Fibroblast of lung (primary cell): ENCODE data around the gene TOPORS. TPM values are rescaled to one million over a fixed set of nuclear protein-coding genes. Genes with fewer than 3 reads are reported as not detected.

ENCODE experiments used
- DNase-seq, 2 donors: peaks; one replicate each; pipeline versions ENCODE4 v3.0.0 to v3.0.0-alpha.2; 2010; ENCODE audit warnings: low read depth in 2 of 2
- H2AFZ ChIP-seq: 2 replicates; pipeline ENCODE4 v1.5.1; 2012; ENCODE audit warnings: low read length, control low read depth, inconsistent platforms
- H3K27ac ChIP-seq: 2 replicates; pipeline ENCODE4 v1.5.1; 2011; ENCODE audit warnings: low read length, control low read depth; ENCODE audit not compliant: insufficient read depth
- H3K27me3 ChIP-seq: 2 replicates; pipeline ENCODE4 v1.5.1; 2011; ENCODE audit warnings: mild to moderate bottlenecking, low read length; ENCODE audit not compliant: control insufficient read depth, insufficient read depth
- H3K36me3 ChIP-seq: 2 replicates; pipeline ENCODE4 v1.5.1; 2011; ENCODE audit warnings: low read length; ENCODE audit not compliant: control insufficient read depth, insufficient read depth
- H3K4me1 ChIP-seq: 2 replicates; pipeline ENCODE4 v1.5.1; 2011; ENCODE audit warnings: low read length; ENCODE audit not compliant: control insufficient read depth, insufficient read depth; ENCODE audit errors: extremely low read depth
- H3K4me2 ChIP-seq: 2 replicates; pipeline ENCODE4 v1.5.1; 2011; ENCODE audit warnings: low read length, control low read depth; ENCODE audit not compliant: insufficient read depth; ENCODE audit errors: extremely low read depth
- H3K4me3 ChIP-seq, 4 experiments: fragments of 200-600 bp in 1 of 4; sonication (generic) in 1 of 4; replicated peaks in 1 of 4; 2 replicates each; pipeline ENCODE4 v1.5.1; 2011 to 2016; ENCODE audit warnings: low read length in 4 of 4, low read depth in 3 of 4, mild to moderate bottlenecking in 3 of 4, control low read depth in 2 of 4, inconsistent platforms in 1 of 4, mixed read lengths in 1 of 4; ENCODE audit not compliant: insufficient read depth in 1 of 4; ENCODE audit errors: control extremely low read depth in 1 of 4
- H3K79me2 ChIP-seq: 2 replicates; pipeline ENCODE4 v1.5.1; 2012; ENCODE audit warnings: mild to moderate bottlenecking, low read length, inconsistent platforms; ENCODE audit not compliant: control insufficient read depth, insufficient read depth
- H3K9ac ChIP-seq: 2 replicates; pipeline ENCODE4 v1.5.1; 2011; ENCODE audit warnings: mild to moderate bottlenecking, low read length, control low read depth; ENCODE audit not compliant: insufficient read depth
- H3K9me3 ChIP-seq: 2 replicates; pipeline ENCODE4 v1.5.1; 2012; ENCODE audit warnings: low read depth, low read length; ENCODE audit not compliant: control insufficient read depth, insufficient read depth
- H4K20me1 ChIP-seq: 2 replicates; pipeline ENCODE4 v1.5.1; 2011; ENCODE audit warnings: low read length; ENCODE audit not compliant: control insufficient read depth, insufficient read depth; ENCODE audit errors: extremely low read depth
- EZH2 ChIP-seq: IDR thresholded peaks from 2 replicates; pipeline ENCODE4 v1.5.1; 2012; ENCODE audit warnings: low read length, control low read depth, mild to moderate bottlenecking; ENCODE audit errors: missing control alignments
- polyA plus RNA-seq, 2 donors: library from polyadenylated mRNA; depleted of rRNA in 1 of 2; stranded (reverse) in 1 of 2; unstranded in 1 of 2; fragments of >200 nt; gene quantifications; 2 replicates each; pipeline ENCODE4 v1.2.1, GENCODE V29; 2011 to 2012; ENCODE audit warnings: missing spikeins in 1 of 2
- total RNA-seq: library from RNA; depleted of rRNA; stranded (reverse); fragments of >200 nt; gene quantifications from 2 replicates; pipeline ENCODE4 v1.2.1, GENCODE V29; 2014
- TF ChIP-seq, protein P1 (sequence below), 2 donors: IDR thresholded peaks in 1 of 2; conservative IDR thresholded peaks in 1 of 2; 1 replicate in 1 of 2; 2 replicates in 1 of 2; pipeline ENCODE4 v1.5.1; 2011 to 2012; ENCODE audit warnings: low read length in 2 of 2, control low read depth in 1 of 2, inconsistent platforms in 1 of 2, low read depth in 1 of 2, mild to moderate bottlenecking in 1 of 2

Gene TOPORS
- total and polyA plus RNA-seq, 2 donors (not counting 1 experiment from before 2014, with no cell fraction given), result 20.2 to 32.0 TPM

DNA sequence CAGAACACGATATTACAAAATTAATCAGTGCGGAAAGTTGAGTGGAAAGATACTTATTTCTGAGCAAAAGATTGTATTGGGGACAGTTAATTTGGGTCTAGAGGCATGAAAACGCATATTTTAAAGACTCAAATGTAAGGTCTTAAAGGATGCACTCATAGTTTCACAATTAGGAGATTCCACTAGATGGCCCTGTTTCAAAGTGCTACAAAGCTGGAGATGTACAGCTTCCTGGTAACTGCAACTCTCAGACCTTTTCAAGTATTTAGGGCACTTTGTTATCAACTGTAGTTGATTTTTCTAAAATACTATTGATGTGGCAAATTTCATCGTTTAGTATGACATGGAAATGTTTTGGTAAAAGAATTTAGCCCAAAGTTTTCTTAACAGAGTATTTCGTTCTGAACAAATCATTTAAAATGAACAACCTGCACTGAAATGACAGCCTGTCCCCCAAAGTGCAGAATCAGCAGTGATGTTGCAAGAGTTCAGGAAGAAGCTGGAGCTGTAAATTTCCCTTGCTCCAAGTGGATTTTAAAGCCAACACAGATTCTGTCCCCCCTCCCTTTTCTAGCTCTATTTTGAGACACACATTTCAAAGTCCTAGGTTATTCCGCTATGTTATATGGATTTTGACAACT is 36.8 kb upstream of the TOPORS start:
- Histone ChIP-seq H3K9ac (no peak overlapping the region), H3K27me3 (no peaks in the 10 kb centered on the region), H2AFZ (no peak overlapping the region), H3K4me2 (no peak overlapping the region), H3K4me3 (no peak overlapping the region), H3K4me1 (no peaks in the 10 kb centered on the region), H3K79me2 (no peaks in the 10 kb centered on the region), H4K20me1 (no peaks in the 10 kb centered on the region), H3K36me3 (no peaks in the 10 kb centered on the region), H3K9me3 (no peaks in the 10 kb centered on the region), H3K27ac (no peak overlapping the region)
- TF ChIP-seq, protein P1, sequence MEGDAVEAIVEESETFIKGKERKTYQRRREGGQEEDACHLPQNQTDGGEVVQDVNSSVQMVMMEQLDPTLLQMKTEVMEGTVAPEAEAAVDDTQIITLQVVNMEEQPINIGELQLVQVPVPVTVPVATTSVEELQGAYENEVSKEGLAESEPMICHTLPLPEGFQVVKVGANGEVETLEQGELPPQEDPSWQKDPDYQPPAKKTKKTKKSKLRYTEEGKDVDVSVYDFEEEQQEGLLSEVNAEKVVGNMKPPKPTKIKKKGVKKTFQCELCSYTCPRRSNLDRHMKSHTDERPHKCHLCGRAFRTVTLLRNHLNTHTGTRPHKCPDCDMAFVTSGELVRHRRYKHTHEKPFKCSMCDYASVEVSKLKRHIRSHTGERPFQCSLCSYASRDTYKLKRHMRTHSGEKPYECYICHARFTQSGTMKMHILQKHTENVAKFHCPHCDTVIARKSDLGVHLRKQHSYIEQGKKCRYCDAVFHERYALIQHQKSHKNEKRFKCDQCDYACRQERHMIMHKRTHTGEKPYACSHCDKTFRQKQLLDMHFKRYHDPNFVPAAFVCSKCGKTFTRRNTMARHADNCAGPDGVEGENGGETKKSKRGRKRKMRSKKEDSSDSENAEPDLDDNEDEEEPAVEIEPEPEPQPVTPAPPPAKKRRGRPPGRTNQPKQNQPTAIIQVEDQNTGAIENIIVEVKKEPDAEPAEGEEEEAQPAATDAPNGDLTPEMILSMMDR (conservative IDR thresholded peaks at IDR 0.05 in 1 of 2, IDR thresholded peaks at IDR 0.05 in 1 of 2; ENCODE audit: low read depth in 1 of 2, low read length in 2 of 2), result peak; percentile 45 to 53
- no peak for TF ChIP-seq EZH2
- DNase-seq, result peak; percentile 62 to 69

DNA sequence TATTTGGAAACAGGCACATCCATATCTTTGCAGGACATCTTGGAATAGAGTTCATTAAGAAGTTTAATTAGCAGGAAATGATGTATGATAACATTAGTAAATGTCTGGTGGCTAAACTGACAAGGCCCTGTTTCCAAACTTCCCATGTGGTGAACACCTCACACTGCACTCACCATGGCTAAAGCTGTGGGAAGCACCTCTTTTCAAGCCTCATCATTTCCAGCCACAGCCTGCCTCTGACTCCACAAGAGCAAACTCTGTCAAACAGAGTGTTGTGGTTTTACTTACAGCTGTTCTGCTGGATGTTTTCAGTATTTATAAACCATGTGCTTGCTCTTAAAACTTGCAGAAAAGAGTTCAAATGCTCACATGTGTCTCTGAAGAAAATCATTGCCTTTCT is 35.5 kb upstream of the TOPORS start:
- Histone ChIP-seq H3K36me3 (no peaks in the 10 kb centered on the region), H2AFZ (no peak overlapping the region), H3K4me2 (no peak overlapping the region), H3K27ac (no peak overlapping the region), H3K4me3 (no peak overlapping the region), H3K79me2 (no peaks in the 10 kb centered on the region), H3K27me3 (no peaks in the 10 kb centered on the region), H3K9ac (no peak overlapping the region), H3K4me1 (no peaks in the 10 kb centered on the region), H3K9me3 (no peaks in the 10 kb centered on the region), H4K20me1 (no peaks in the 10 kb centered on the region)
- TF ChIP-seq, protein P1 (conservative IDR thresholded peaks at IDR 0.05 in 1 of 2, IDR thresholded peaks at IDR 0.05 in 1 of 2; ENCODE audit: low read depth in 1 of 2, low read length in 2 of 2), result peak in 1 of 2 donors; percentile 3
- no peak for TF ChIP-seq EZH2
- peak in 1 of 2 donors; percentile 82 for DNase-seq

DNA sequence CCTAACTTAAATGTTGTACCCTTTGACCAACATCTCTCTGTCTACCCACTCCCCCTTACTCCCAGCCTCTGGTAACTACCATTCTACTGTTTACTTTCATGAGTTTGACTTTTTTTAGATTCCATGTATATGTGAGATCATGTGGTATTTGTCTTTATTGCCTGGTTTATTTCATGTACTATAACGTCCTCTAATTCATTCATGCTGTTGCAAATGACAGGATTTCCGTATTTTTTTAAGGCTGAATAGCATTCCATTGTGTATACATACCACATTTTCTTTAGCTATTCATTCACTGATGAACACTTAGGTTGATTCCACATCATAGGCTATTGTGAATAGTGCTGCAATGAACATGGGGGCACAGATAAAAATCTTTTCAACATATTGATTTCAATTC is 32.4 kb upstream of the TOPORS start:
- no peaks in the 10 kb centered on the region for H4K20me1 ChIP-seq
- H3K4me1 ChIP-seq, result no peaks in the 10 kb centered on the region
- peak in 1 of 2 donors; percentile 31 for DNase-seq
- TF ChIP-seq, protein P1 (conservative IDR thresholded peaks at IDR 0.05 in 1 of 2, IDR thresholded peaks at IDR 0.05 in 1 of 2; ENCODE audit: low read depth in 1 of 2, low read length in 2 of 2), result no peak
- TF ChIP-seq EZH2, result no peak
- no peaks in the 10 kb centered on the region for H3K36me3 ChIP-seq
- no peak overlapping the region for H3K27ac ChIP-seq
- no peak overlapping the region for H2AFZ ChIP-seq
- no peaks in the 10 kb centered on the region for H3K27me3 ChIP-seq
- no peaks in the 10 kb centered on the region for H3K79me2 ChIP-seq
- no peak overlapping the region for H3K4me3 ChIP-seq
- H3K9me3 ChIP-seq, result no peaks in the 10 kb centered on the region
- no peak overlapping the region for H3K4me2 ChIP-seq
- H3K9ac ChIP-seq, result no peak overlapping the region
